NB4 (cell line): ENCODE data around the gene PCDH15.

Experiments used
- POLR2A ChIP-seq: IDR thresholded peaks from 2 replicates; pipeline ENCODE4 v1.6.1; 2011; ENCODE audit warnings: mild to moderate bottlenecking; ENCODE audit not compliant: insufficient read length; ENCODE audit errors: extremely low read depth
- TF ChIP-seq, protein P1 (sequence below): IDR thresholded peaks from one replicate; pipeline ENCODE4 v1.5.1; 2012; ENCODE audit warnings: low read depth, low read length

DNA sequence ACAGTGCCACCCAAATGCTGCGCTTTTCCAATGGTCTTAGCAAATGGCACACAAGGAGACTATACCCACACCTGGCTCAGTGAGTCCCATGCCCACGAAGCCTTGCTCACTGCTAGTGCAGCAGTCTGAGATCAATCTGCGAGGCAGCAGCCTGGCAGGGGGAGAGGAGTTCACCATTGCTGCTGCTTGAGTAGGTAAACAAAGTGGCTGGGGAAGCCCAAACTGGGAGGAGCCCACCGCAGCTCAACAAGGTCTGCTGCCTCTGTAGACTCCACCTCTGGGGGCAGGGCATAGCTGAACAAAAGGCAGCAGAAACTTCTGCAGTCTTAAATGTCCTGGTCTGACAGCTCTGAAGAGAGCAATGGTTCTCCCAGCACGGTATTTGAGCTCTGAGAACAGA lies 891.2 kb downstream of the PCDH15 start:
- TF ChIP-seq POLR2A = no peak
- TF ChIP-seq, protein P1, sequence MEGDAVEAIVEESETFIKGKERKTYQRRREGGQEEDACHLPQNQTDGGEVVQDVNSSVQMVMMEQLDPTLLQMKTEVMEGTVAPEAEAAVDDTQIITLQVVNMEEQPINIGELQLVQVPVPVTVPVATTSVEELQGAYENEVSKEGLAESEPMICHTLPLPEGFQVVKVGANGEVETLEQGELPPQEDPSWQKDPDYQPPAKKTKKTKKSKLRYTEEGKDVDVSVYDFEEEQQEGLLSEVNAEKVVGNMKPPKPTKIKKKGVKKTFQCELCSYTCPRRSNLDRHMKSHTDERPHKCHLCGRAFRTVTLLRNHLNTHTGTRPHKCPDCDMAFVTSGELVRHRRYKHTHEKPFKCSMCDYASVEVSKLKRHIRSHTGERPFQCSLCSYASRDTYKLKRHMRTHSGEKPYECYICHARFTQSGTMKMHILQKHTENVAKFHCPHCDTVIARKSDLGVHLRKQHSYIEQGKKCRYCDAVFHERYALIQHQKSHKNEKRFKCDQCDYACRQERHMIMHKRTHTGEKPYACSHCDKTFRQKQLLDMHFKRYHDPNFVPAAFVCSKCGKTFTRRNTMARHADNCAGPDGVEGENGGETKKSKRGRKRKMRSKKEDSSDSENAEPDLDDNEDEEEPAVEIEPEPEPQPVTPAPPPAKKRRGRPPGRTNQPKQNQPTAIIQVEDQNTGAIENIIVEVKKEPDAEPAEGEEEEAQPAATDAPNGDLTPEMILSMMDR = no peak
